ENCODE results near the gene DENND4B. TPM values are rescaled to one million over a fixed set of nuclear protein-coding genes. Genes with fewer than 3 reads are reported as not detected.

The DENND4B gene
- total and polyA plus RNA-seq, 10 of the 15 experiments (the other 5 are each of a cell fraction or from before 2014, with no cell fraction given): 12.0 to 74.8 (median 22.7) TPM

DNA sequence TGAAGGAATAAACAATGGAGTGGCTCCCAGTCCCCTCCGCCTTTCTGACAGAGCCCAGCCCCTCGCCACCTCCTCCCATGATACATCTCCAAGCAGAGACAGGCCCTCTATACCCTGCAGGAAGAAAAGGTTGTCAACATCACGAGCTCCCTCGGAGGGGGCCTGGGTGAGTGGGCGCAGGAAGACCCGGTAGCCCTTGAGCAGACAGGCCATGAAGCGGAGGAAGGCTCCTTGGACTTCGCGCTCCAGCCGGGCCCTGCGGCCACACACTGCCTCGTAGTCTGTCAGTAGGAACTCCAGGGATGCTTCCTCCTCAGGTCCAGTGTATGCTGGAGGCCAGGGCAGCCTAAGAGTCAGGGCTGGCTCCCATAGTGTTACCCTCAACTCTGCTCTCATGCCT is 7.0 kb downstream of the DENND4B start (continued):
- TF ChIP-seq HDAC2 (IDR thresholded peaks at IDR 0.05) (no peak), ZNF24 (IDR thresholded peaks at IDR 0.05) (no peak), FOXK2 (IDR thresholded peaks at IDR 0.05) (no peak)
- TF ChIP-seq, protein P1, sequence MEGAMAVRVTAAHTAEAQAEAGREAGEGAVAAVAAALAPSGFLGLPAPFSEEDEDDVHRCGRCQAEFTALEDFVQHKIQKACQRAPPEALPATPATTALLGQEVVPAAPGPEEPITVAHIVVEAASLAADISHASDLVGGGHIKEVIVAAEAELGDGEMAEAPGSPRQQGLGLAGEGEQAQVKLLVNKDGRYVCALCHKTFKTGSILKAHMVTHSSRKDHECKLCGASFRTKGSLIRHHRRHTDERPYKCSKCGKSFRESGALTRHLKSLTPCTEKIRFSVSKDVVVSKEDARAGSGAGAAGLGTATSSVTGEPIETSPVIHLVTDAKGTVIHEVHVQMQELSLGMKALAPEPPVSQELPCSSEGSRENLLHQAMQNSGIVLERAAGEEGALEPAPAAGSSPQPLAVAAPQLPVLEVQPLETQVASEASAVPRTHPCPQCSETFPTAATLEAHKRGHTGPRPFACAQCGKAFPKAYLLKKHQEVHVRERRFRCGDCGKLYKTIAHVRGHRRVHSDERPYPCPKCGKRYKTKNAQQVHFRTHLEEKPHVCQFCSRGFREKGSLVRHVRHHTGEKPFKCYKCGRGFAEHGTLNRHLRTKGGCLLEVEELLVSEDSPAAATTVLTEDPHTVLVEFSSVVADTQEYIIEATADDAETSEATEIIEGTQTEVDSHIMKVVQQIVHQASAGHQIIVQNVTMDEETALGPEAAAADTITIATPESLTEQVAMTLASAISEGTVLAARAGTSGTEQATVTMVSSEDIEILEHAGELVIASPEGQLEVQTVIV (IDR thresholded peaks at IDR 0.05; ENCODE audit: borderline replicate concordance, partially characterized antibody): no peak

DNA sequence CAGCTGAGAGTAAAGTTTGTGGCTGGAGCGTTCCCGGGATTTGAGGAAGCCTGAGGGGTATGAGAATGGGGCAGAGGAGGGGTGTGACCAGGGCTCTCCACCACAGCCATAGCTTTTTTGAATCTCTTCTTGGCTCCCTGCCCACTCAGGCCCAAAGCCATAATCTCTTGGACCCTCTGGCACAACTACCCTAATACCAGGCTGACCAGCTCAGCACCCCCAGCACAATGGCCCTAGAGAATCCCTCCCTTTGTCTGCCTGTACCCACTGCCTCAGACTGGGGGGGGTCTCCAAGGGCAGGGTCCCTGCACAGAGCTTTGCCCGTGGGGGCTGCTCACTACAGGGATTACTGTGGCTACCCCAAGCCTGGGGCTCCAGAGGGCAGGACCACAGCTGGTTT is 7.5 kb downstream of the DENND4B start:
- Histone ChIP-seq H3K79me2 (ENCODE audit: control insufficient read depth, insufficient read depth, low read length) (peaks cover 8% of the 10 kb centered on the region), H3K9me3 (replicated peaks; ENCODE audit: control insufficient read depth, insufficient read depth, low read length) (no peaks in the 10 kb centered on the region), H3K9ac (ENCODE audit: control insufficient read depth, insufficient read depth, low read length) (no peak overlapping the region), H3K4me2 (ENCODE audit: control insufficient read depth, insufficient read depth) (no peak overlapping the region), H2AFZ (ENCODE audit: control insufficient read depth, low read depth, low read length) (no peak overlapping the region), H3K27me3 (replicated peaks in 1 of 2; ENCODE audit: control insufficient read depth in 2 of 2, insufficient read depth in 2 of 2, low read length in 1 of 2) (no peaks in the 10 kb centered on the region), H3K4me3 (no peak overlapping the region), H3K36me3 (ENCODE audit: control insufficient read depth in 2 of 2, insufficient read depth in 2 of 2, low read length in 1 of 2) (peaks cover 22 to 27% of the 10 kb centered on the region in 2 experiments; a peak in 3 of 4 replicates), H4K20me1 (ENCODE audit: control insufficient read depth, insufficient read depth) (no peaks in the 10 kb centered on the region), H3K4me1 (ENCODE audit: control insufficient read depth, insufficient read depth, low read length) (peaks cover 2% of the 10 kb centered on the region), H3K27ac (ENCODE audit: control insufficient read depth, insufficient read depth) (no peak overlapping the region)
- CTCF ChIA-PET: no interaction called here
- SMC1A ChIA-PET (ENCODE audit: uncharacterized antibody, unreplicated experiment): no interaction called here
- no peak for ATAC-seq
- in situ Hi-C loops (cut with MboI): no loop called here
- BruUV-seq (replicated peaks): no TSS peak
- FAIRE-seq: no peak
- WGBS (ENCODE audit: insufficient coverage, insufficient replicate concordance, low lambda C conversion rate, missing lambda C conversion rate): 100% methylated on average over 3 of the region's 3 CpGs
- intact Hi-C loops (cut with micrococcal nuclease; ENCODE audit: unreplicated experiment): no loop called here
- RAD21 ChIA-PET (ENCODE audit: unreplicated experiment): no interaction called here
- POLR2A ChIA-PET: no interaction called here
- DNase-seq (ENCODE audit: low read depth, low spot score): no peak
- no peak for TF ChIP-seq EP300 (IDR thresholded peaks at IDR 0.05; ENCODE audit: borderline replicate concordance in 1 of 2, control insufficient read depth in 1 of 2, low read depth in 2 of 2, low read length in 2 of 2)
- no peak for TF ChIP-seq ETV6 (conservative IDR thresholded peaks at IDR 0.05 in 1 of 2, IDR thresholded peaks at IDR 0.05 in 1 of 2; ENCODE audit: borderline replicate concordance in 1 of 2, low read depth in 1 of 2)
- no peak for TF ChIP-seq BACH1 (IDR thresholded peaks at IDR 0.05; ENCODE audit: borderline replicate concordance)
- TF ChIP-seq NFYA (IDR thresholded peaks at IDR 0.05; ENCODE audit: borderline replicate concordance, low read depth, low read length): no peak
- TF ChIP-seq RB1 (IDR thresholded peaks at IDR 0.05; ENCODE audit: borderline replicate concordance): no peak
- no peak for TF ChIP-seq ZNF274 (IDR thresholded peaks at IDR 0.05; ENCODE audit: insufficient read depth, insufficient read length)
- TF ChIP-seq, protein P2, sequence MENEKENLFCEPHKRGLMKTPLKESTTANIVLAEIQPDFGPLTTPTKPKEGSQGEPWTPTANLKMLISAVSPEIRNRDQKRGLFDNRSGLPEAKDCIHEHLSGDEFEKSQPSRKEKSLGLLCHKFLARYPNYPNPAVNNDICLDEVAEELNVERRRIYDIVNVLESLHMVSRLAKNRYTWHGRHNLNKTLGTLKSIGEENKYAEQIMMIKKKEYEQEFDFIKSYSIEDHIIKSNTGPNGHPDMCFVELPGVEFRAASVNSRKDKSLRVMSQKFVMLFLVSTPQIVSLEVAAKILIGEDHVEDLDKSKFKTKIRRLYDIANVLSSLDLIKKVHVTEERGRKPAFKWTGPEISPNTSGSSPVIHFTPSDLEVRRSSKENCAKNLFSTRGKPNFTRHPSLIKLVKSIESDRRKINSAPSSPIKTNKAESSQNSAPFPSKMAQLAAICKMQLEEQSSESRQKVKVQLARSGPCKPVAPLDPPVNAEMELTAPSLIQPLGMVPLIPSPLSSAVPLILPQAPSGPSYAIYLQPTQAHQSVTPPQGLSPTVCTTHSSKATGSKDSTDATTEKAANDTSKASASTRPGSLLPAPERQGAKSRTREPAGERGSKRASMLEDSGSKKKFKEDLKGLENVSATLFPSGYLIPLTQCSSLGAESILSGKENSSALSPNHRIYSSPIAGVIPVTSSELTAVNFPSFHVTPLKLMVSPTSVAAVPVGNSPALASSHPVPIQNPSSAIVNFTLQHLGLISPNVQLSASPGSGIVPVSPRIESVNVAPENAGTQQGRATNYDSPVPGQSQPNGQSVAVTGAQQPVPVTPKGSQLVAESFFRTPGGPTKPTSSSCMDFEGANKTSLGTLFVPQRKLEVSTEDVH (IDR thresholded peaks at IDR 0.05; ENCODE audit: low read depth, partially characterized antibody): no peak
- TF ChIP-seq CBFB (IDR thresholded peaks at IDR 0.05; ENCODE audit: low read depth): no peak
- TF ChIP-seq, protein P3, sequence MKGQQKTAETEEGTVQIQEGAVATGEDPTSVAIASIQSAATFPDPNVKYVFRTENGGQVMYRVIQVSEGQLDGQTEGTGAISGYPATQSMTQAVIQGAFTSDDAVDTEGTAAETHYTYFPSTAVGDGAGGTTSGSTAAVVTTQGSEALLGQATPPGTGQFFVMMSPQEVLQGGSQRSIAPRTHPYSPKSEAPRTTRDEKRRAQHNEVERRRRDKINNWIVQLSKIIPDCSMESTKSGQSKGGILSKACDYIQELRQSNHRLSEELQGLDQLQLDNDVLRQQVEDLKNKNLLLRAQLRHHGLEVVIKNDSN (IDR thresholded peaks at IDR 0.05; ENCODE audit: borderline replicate concordance, extremely low read length, insufficient read depth, low read depth, low read length): no peak
- TF ChIP-seq, protein P4, sequence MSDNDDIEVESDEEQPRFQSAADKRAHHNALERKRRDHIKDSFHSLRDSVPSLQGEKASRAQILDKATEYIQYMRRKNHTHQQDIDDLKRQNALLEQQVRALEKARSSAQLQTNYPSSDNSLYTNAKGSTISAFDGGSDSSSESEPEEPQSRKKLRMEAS (IDR thresholded peaks at IDR 0.05; ENCODE audit: low read depth, low read length): no peak

All from GM12878 (cell line).